HepG2 (cell line): Measurements from ENCODE around the gene OR1F1. TPM values are rescaled to one million over a fixed set of nuclear protein-coding genes. Genes with fewer than 3 reads are reported as not detected.

ENCODE experiments used
- ATAC-seq: fragments of 200-7000 bp; cut with Tn5 transposase; 3 replicates; pipeline ENCODE4 v1.9.1; 2020; ENCODE audit warnings: mild to moderate bottlenecking, moderate library complexity
- BruUV-seq: library from RNA; stranded (reverse); fragments of 400-500 nt; replicated peaks from 2 replicates; lab custom pipeline; 2021; lab: Mats Ljungman, UMichigan
- CTCF ChIA-PET: fragments of 300-600 bp; formaldehyde crosslinking; extraction: SDS; loops from one replicate; lab custom pipeline; 2021; ENCODE audit warnings: low total read pairs, inconsistent platforms, low intra/inter-chr PET ratio; lab: Yijun Ruan, JAX
- POLR2A ChIA-PET: fragments of 350-600 bp; sonication (Branson Sonifier 250); formaldehyde crosslinking; loops from one replicate; lab custom pipeline; 2020; ENCODE audit warnings: antibody characterized with exemption, inconsistent platforms; lab: Yijun Ruan, JAX
- DNase-seq: peaks from one replicate; pipeline ENCODE4 v3.0.0-alpha.2; 2015; ENCODE audit warnings: low spot score
- FAIRE-seq: peaks from 3 replicates; lab custom pipeline; 2011; peaks lifted over from hg19 to GRCh38; lab: Jason Lieb, UNC
- H2AFZ ChIP-seq: one replicate; pipeline ENCODE4 v1.6.1; 2011; ENCODE audit warnings: low read length, inconsistent platforms
- H3K27ac ChIP-seq: fragments of 300-600 bp; 3 replicates; pipeline ENCODE4 v1.8.0; 2011; ENCODE audit warnings: mixed run types, mild to moderate bottlenecking, mixed read lengths, low read length, inconsistent platforms; ENCODE audit not compliant: insufficient read depth; ENCODE audit errors: extremely low read length
- H3K27me3 ChIP-seq, 2 experiments: fragments of 200-600 bp in 1 of 2; 2 replicates in 1 of 2; 3 replicates in 1 of 2; pipeline versions ENCODE4 v1.6.0 to v1.8.0; 2011; ENCODE audit warnings: low read length in 2 of 2, mild to moderate bottlenecking in 2 of 2, moderate library complexity in 2 of 2, inconsistent platforms in 1 of 2; ENCODE audit not compliant: insufficient read depth in 2 of 2, control insufficient read depth in 1 of 2
- H3K36me3 ChIP-seq, 2 experiments: fragments of 200-600 bp in 1 of 2; replicated peaks in 1 of 2; 2 replicates in 1 of 2; 3 replicates in 1 of 2; pipeline versions ENCODE4 v1.5.1 to v1.8.0; 2011; ENCODE audit warnings: low read length in 2 of 2, inconsistent platforms in 1 of 2; ENCODE audit not compliant: insufficient read depth in 2 of 2, control insufficient read depth in 1 of 2
- H3K4me1 ChIP-seq: 2 replicates; pipeline ENCODE4 v1.5.1; 2012; ENCODE audit warnings: low read length, inconsistent platforms; ENCODE audit not compliant: insufficient read depth
- H3K4me2 ChIP-seq: 2 replicates; pipeline ENCODE4 v1.6.0; 2011; ENCODE audit warnings: low read depth, low read length, inconsistent platforms
- H3K4me3 ChIP-seq, 3 experiments: fragments of 200-600 bp in 1 of 3; sonication (generic), shearing (Covaris generic) in 1 of 3; replicated peaks in 1 of 3; 2 replicates each; pipeline ENCODE4 v1.5.1; 2011 to 2016; ENCODE audit warnings: low read length in 3 of 3, inconsistent platforms in 2 of 3, low read depth in 2 of 3, mild to moderate bottlenecking in 2 of 3, control low read depth in 1 of 3, mixed read lengths in 1 of 3; ENCODE audit not compliant: insufficient read depth in 1 of 3
- H3K79me2 ChIP-seq: one replicate; pipeline ENCODE4 v1.6.1; 2011; ENCODE audit warnings: low read length, inconsistent platforms; ENCODE audit not compliant: insufficient read depth
- H3K9ac ChIP-seq: 2 replicates; pipeline ENCODE4 v1.6.0; 2011; ENCODE audit warnings: mild to moderate bottlenecking, low read depth, low read length, inconsistent platforms; ENCODE audit not compliant: insufficient read depth
- H3K9me3 ChIP-seq: 2 replicates; pipeline ENCODE4 v1.5.1; 2012; ENCODE audit warnings: mild to moderate bottlenecking, low read length
- H4K20me1 ChIP-seq: 2 replicates; pipeline ENCODE4 v1.6.0; 2011; ENCODE audit warnings: inconsistent platforms, mild to moderate bottlenecking, low read length, moderate library complexity; ENCODE audit not compliant: insufficient read depth
- AHR ChIP-seq: IDR thresholded peaks from 2 replicates; pipeline ENCODE4 v1.6.1; 2018; ENCODE audit warnings: missing genetic modification reagents, missing compliant biosample characterization
- CHCHD3 ChIP-seq: sonication (generic); formaldehyde crosslinking; IDR thresholded peaks from 2 replicates; pipeline ENCODE4 v1.8.0; 2022; ENCODE audit warnings: mild to moderate bottlenecking, missing genetic modification reagents, moderate library complexity
- FOXK1 ChIP-seq: sonication (generic); formaldehyde crosslinking; IDR thresholded peaks from 2 replicates; pipeline ENCODE4 v1.4.0; 2020; ENCODE audit warnings: low read depth, missing genetic modification reagents, borderline replicate concordance
- GZF1 ChIP-seq: sonication (generic); formaldehyde crosslinking; IDR thresholded peaks from 2 replicates; pipeline ENCODE4 v1.5.1; 2020; ENCODE audit warnings: mild to moderate bottlenecking, missing genetic modification reagents
- MLLT10 ChIP-seq: sonication (generic); formaldehyde crosslinking; IDR thresholded peaks from 2 replicates; pipeline ENCODE4 v1.4.0; 2020; ENCODE audit warnings: missing genetic modification reagents
- MTF1 ChIP-seq: sonication (generic); formaldehyde crosslinking; IDR thresholded peaks from 2 replicates; pipeline ENCODE4 v1.5.0; 2020; ENCODE audit warnings: missing genetic modification reagents
- PHF20 ChIP-seq: sonication (generic); formaldehyde crosslinking; IDR thresholded peaks from 2 replicates; pipeline ENCODE4 v1.5.0; 2020; ENCODE audit warnings: mild to moderate bottlenecking, missing genetic modification reagents
- PPARG ChIP-seq: conservative IDR thresholded peaks from 2 replicates; pipeline ENCODE4 v1.6.1; 2016; ENCODE audit warnings: missing biosample characterization, missing genetic modification reagents
- PRDM15 ChIP-seq: sonication (generic); formaldehyde crosslinking; IDR thresholded peaks from 2 replicates; pipeline ENCODE4 v1.4.0; 2020; ENCODE audit warnings: missing genetic modification reagents
- SCMH1 ChIP-seq: sonication (generic); formaldehyde crosslinking; IDR thresholded peaks from 2 replicates; pipeline ENCODE4 v1.9.0; 2021; ENCODE audit warnings: missing genetic modification reagents, mild to moderate bottlenecking, borderline replicate concordance
- SIN3A ChIP-seq: IDR thresholded peaks from 2 replicates; pipeline ENCODE4 v1.6.1; 2011; ENCODE audit warnings: low read depth, mild to moderate bottlenecking, control low read depth, low read length, borderline replicate concordance
- STAG1 ChIP-seq: sonication (generic); formaldehyde crosslinking; IDR thresholded peaks from 2 replicates; pipeline ENCODE4 v1.4.0; 2020; ENCODE audit warnings: missing genetic modification reagents
- TAF1 ChIP-seq: sonication (generic); formaldehyde crosslinking; IDR thresholded peaks from 2 replicates; pipeline ENCODE4 v1.4.0; 2020; ENCODE audit warnings: missing genetic modification reagents
- ZNF136 ChIP-seq: sonication (generic); formaldehyde crosslinking; IDR thresholded peaks from 2 replicates; pipeline ENCODE4 v1.8.1; 2022; ENCODE audit warnings: low read depth, mild to moderate bottlenecking, moderate library complexity, missing genetic modification reagents
- ZNF589 ChIP-seq: sonication (generic); formaldehyde crosslinking; conservative IDR thresholded peaks from 2 replicates; pipeline ENCODE4 v1.8.0; 2022; ENCODE audit warnings: mild to moderate bottlenecking, moderate library complexity, missing genetic modification reagents
- ZNF7 ChIP-seq: IDR thresholded peaks from 2 replicates; pipeline ENCODE4 v1.6.1; 2016; ENCODE audit warnings: missing biosample characterization, missing genetic modification reagents
- ZNF773 ChIP-seq: sonication (generic); formaldehyde crosslinking; IDR thresholded peaks from 2 replicates; pipeline ENCODE4 v1.4.0; 2020; ENCODE audit warnings: missing genetic modification reagents, borderline replicate concordance
- WGBS: methylation state at CpG from one replicate; pipeline ENCODE4 v1.1.6; 2017; ENCODE audit warnings: low lambda C conversion rate; 5-methylcytosine and 5-hydroxymethylcytosine counted together
- in situ Hi-C: cut with HindIII; loops from 2 replicates; pipeline ENCODE4 v1.10.0; 2017; ENCODE audit warnings: low pct_unique_long_range_greater_than_20kb; ENCODE audit not compliant: extremely low pct_ligation_motif_present
- intact Hi-C: fragments of 100-400 bp; cut with micrococcal nuclease; formaldehyde crosslinking; loops from one replicate; pipeline ENCODE4 v1.10.0; 2022; ENCODE audit not compliant: unreplicated experiment
- polyA plus RNA-seq, 8 experiments: library from polyadenylated mRNA; depleted of rRNA in 3 of 8; stranded (reverse) in 7 of 8; unstranded in 1 of 8; fragments of >200 nt; fragmentation: Illumina TruSeq in 4 of 8; extraction: Trizol in 4 of 8; gene quantifications; 2 replicates each; pipeline versions ENCODE4 v1.2.1 to v1.2.3, GENCODE V29; 2011 to 2016; ENCODE audit warnings: low read depth in 4 of 8, missing spikeins in 1 of 8, mixed read lengths in 1 of 8; ENCODE audit not compliant: insufficient read depth in 1 of 8
- total RNA-seq, 5 experiments: library from RNA; depleted of rRNA; stranded (reverse); fragments of >200 nt; fragmentation: Illumina TruSeq; extraction: Trizol; gene quantifications; 2 replicates each; pipeline ENCODE4 v1.2.3, GENCODE V29; 2016; ENCODE audit warnings: low read depth in 1 of 5
- TF ChIP-seq, protein P1 (sequence below): sonication (generic); formaldehyde crosslinking; IDR thresholded peaks from 2 replicates; pipeline ENCODE4 v1.8.0; 2022; ENCODE audit warnings: low read depth, missing genetic modification reagents
- TF ChIP-seq, protein P2 (sequence below): sonication (generic); formaldehyde crosslinking; IDR thresholded peaks from 2 replicates; pipeline ENCODE4 v1.8.0; 2022; ENCODE audit warnings: mild to moderate bottlenecking, missing genetic modification reagents, moderate library complexity

The OR1F1 gene
- total and polyA plus RNA-seq, 2 of the 13 experiments (the other 11 are each of a cell fraction or from before 2014, with no cell fraction given) = 0.90 TPM; not detected in 1

DNA sequence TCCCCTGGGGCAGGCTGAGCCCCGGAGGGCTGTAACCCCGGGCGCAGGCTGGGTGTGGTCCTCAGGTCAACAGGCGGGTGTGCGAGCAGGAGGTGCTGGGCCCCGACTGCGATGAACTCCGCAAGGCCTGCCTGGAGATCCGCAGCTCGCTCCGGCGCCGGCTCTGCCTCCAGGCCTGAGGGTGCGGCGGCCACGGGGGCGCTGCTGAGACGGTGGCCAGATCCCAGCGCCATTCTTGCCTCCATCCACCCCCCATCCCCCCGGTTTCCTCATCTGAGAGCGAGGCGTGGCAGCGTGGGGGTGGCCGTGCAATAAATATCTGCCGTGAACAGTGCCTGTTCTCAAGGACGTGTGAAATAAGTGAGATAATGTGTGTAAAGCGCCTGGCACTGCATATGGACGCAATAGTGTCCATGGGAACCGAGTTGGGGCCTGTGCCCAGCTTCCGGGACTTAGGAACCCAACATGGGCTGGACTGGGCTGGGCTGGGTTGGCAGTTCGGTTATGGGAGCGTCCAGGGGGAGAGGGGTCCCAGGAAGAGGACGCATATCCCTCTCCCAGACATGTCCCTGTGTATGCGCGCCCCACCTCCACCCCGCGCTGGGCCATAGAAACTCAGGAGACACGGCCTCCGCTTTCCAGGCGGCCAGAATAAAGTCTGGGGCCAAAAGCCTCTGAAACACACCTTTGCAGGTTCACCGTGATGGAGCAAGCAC, 38.2 kb upstream of the OR1F1 start:
- Histone ChIP-seq H3K27ac (peak overlapping the region; percentile 21), H3K4me3 (peak overlapping the region; percentile 57 to 78 (median 66)), H4K20me1 (no peaks in the 10 kb centered on the region), H3K4me2 (peak overlapping the region; percentile 97), H3K27me3 (peaks cover 0 to 26% of the 10 kb centered on the region in 2 experiments; a peak in 3 of 5 replicates), H3K4me1 (peaks cover 50% of the 10 kb centered on the region), H3K79me2 (no peaks in the 10 kb centered on the region), H3K9ac (peak overlapping the region; percentile 65), H2AFZ (no peak overlapping the region), H3K9me3 (no peaks in the 10 kb centered on the region), H3K36me3 (no peaks in the 10 kb centered on the region)
- peak; percentile 62 for ATAC-seq
- WGBS = 0% methylated on average over 7 of the region's 41 CpGs
- ChIA-PET CTCF (interaction anchor here (1.1 kb wide), 1 partner anchor 17 kb away, joined by 3 read pairs; no protein-coding TSS in a partner anchor), POLR2A (interaction anchor here (0.8 to 4.7 kb wide), 24 partner anchors 9 to 567 kb away, joined by 3 to 81 read pairs (median 5); partner anchors contain the start of genes IL32, OR1F1, TNFRSF12A and TRAP1)
- FAIRE-seq = no peak
- DNase-seq = no peak
- intact Hi-C loops (loop anchor here (2.0 to 5.0 kb wide), 2 partner anchors 15 to 38 kb away; partner anchors contain the start of genes OR1F1 and ZNF213), in situ Hi-C loops (no loop called here)
- BruUV-seq = no TSS peak
- TF ChIP-seq, protein P1, sequence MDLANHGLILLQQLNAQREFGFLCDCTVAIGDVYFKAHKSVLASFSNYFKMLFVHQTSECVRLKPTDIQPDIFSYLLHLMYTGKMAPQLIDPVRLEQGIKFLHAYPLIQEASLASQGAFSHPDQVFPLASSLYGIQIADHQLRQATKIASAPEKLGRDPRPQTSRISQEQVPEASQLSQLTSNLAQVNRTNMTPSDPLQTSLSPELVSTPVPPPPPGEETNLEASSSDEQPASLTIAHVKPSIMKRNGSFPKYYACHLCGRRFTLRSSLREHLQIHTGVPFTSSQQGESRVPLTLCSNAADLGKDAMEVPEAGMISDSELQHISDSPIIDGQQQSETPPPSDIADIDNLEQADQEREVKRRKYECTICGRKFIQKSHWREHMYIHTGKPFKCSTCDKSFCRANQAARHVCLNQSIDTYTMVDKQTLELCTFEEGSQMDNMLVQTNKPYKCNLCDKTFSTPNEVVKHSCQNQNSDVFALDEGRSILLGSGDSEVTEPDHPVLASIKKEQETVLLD = no peak
- no peak for TF ChIP-seq ZNF136 (CRISPR knock-in tag)
- TF ChIP-seq TAF1 (CRISPR knock-in tag) = no peak
- TF ChIP-seq PPARG (CRISPR knock-in tag) = no peak; the same call in 1 of the 2 replicates
- TF ChIP-seq SCMH1 = no peak
- no peak for TF ChIP-seq MTF1
- TF ChIP-seq AHR (CRISPR knock-in tag) = no peak
- peak; percentile 36; the same call in 1 of the 2 replicates for TF ChIP-seq STAG1 (CRISPR knock-in tag)
- TF ChIP-seq, protein P2, sequence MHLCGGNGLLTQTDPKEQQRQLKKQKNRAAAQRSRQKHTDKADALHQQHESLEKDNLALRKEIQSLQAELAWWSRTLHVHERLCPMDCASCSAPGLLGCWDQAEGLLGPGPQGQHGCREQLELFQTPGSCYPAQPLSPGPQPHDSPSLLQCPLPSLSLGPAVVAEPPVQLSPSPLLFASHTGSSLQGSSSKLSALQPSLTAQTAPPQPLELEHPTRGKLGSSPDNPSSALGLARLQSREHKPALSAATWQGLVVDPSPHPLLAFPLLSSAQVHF = no peak
- no peak for TF ChIP-seq ZNF773
- 0 out of 2 replicates have a peak, but pooled peaks have one; percentile 44 for TF ChIP-seq GZF1 (CRISPR knock-in tag)
- no peak for TF ChIP-seq ZNF7 (CRISPR knock-in tag)
- 0 out of 2 replicates have a peak, but pooled peaks have one; percentile 21 for TF ChIP-seq PRDM15 (CRISPR knock-in tag)
- no peak for TF ChIP-seq MLLT10
- TF ChIP-seq ZNF589 (CRISPR knock-in tag) = no peak
- TF ChIP-seq CHCHD3 (CRISPR knock-in tag) = no peak
- no peak for TF ChIP-seq PHF20
- no peak for TF ChIP-seq FOXK1
- TF ChIP-seq SIN3A = no peak
